ENCODE measurements around the gene DNAJC16. TPM values are rescaled to one million over a fixed set of nuclear protein-coding genes. Genes with fewer than 3 reads are reported as not detected.

DNAJC16 gene
- total and polyA plus RNA-seq, 2 of the 13 experiments (the other 11 are each of a cell fraction or from before 2014, with no cell fraction given), result 11.4 to 15.4 TPM

- no peaks in the 10 kb centered on the region for H3K27me3 ChIP-seq (ENCODE audit: control insufficient read depth in 1 of 2, insufficient read depth in 2 of 2, low read length in 2 of 2)
- H3K79me2 ChIP-seq (ENCODE audit: insufficient read depth, low read length), result no peaks in the 10 kb centered on the region
- H3K4me1 ChIP-seq (ENCODE audit: insufficient read depth, low read length), result peaks cover 7% of the 10 kb centered on the region
- no peak for TF ChIP-seq KLF13 (CRISPR knock-in tag; IDR thresholded peaks at IDR 0.05)
- no peak for TF ChIP-seq HDAC6 (IDR thresholded peaks at IDR 0.05; ENCODE audit: low read depth, low read length)
- no peak for TF ChIP-seq EEA1 (CRISPR knock-in tag; IDR thresholded peaks at IDR 0.05; ENCODE audit: borderline replicate concordance)
- TF ChIP-seq ZBTB7B (CRISPR knock-in tag; IDR thresholded peaks at IDR 0.05), result no peak
- TF ChIP-seq MZF1 (CRISPR knock-in tag; IDR thresholded peaks at IDR 0.05; ENCODE audit: borderline replicate concordance), result no peak
- no peak for TF ChIP-seq NBN (conservative IDR thresholded peaks at IDR 0.05)
- no peak for TF ChIP-seq ZKSCAN8 (CRISPR knock-in tag; IDR thresholded peaks at IDR 0.05; ENCODE audit: borderline replicate concordance)
- no peak for TF ChIP-seq ZUFSP (CRISPR knock-in tag; IDR thresholded peaks at IDR 0.05; ENCODE audit: borderline replicate concordance)
- TF ChIP-seq ZFY (CRISPR knock-in tag; IDR thresholded peaks at IDR 0.05), result no peak
- TF ChIP-seq PITX1 (CRISPR knock-in tag; IDR thresholded peaks at IDR 0.05), result no peak
- TF ChIP-seq MAFF (IDR thresholded peaks at IDR 0.05; ENCODE audit: low read depth, low read length), result no peak
- TF ChIP-seq FLYWCH1 (CRISPR knock-in tag; IDR thresholded peaks at IDR 0.05), result no peak
- no peak for TF ChIP-seq ZNF496 (CRISPR knock-in tag; IDR thresholded peaks at IDR 0.05; ENCODE audit: insufficient replicate concordance)
- no peak for TF ChIP-seq PATZ1 (CRISPR knock-in tag; IDR thresholded peaks at IDR 0.05)
- no peak for TF ChIP-seq ZNF678 (CRISPR knock-in tag; IDR thresholded peaks at IDR 0.05)
- H4K20me1 ChIP-seq (ENCODE audit: insufficient read depth, low read length), result no peaks in the 10 kb centered on the region
- H3K4me3 ChIP-seq (replicated peaks in 1 of 3; ENCODE audit: insufficient read depth in 1 of 3, low read depth in 2 of 3, low read length in 3 of 3), result no peak overlapping the region
- DNase-seq (ENCODE audit: low spot score) (no peak), ATAC-seq (no peak), FAIRE-seq (no peak)
- 90% methylated on average over 2 of the region's 2 CpGs for WGBS (ENCODE audit: low lambda C conversion rate)
- ChIA-PET POLR2A (no interaction called here), CTCF (ENCODE audit: low intra/inter-chr PET ratio, low total read pairs) (no interaction called here)
- no peaks in the 10 kb centered on the region for H3K9me3 ChIP-seq (ENCODE audit: low read length)
- no peak overlapping the region for H2AFZ ChIP-seq (ENCODE audit: low read length)
- BruUV-seq (replicated peaks), result no TSS peak
- peaks cover 9 to 40% of the 10 kb centered on the region in 2 experiments; a peak in 4 of 5 replicates for H3K36me3 ChIP-seq (replicated peaks in 1 of 2; ENCODE audit: control insufficient read depth in 1 of 2, insufficient read depth in 2 of 2, low read length in 2 of 2)
- no peak overlapping the region for H3K9ac ChIP-seq (ENCODE audit: insufficient read depth, low read depth, low read length)
- H3K27ac ChIP-seq (ENCODE audit: extremely low read length, insufficient read depth, low read length), result no peak overlapping the region
- in situ Hi-C loops (cut with HindIII; ENCODE audit: extremely low pct_ligation_motif_present, low pct_unique_long_range_greater_than_20kb) (no loop called here), intact Hi-C loops (cut with micrococcal nuclease; ENCODE audit: unreplicated experiment) (no loop called here)
- H3K4me2 ChIP-seq (ENCODE audit: low read depth, low read length), result no peak overlapping the region
These were observed 20.0 kb downstream of the DNAJC16 start for GRCh38 chr1:15546641-15547040.

Data from HepG2 (cell line).